B cell (primary cell): ENCODE data around the gene TMEM45B. TPM values are rescaled to one million over a fixed set of nuclear protein-coding genes. Genes with fewer than 3 reads are reported as not detected.

ENCODE experiments used
- ATAC-seq: fragments of 200-7000 bp; cut with Tn5 transposase; one replicate; pipeline ENCODE4 v1.10.0; 2021; ENCODE audit warnings: low read depth, mild to moderate bottlenecking, moderate number of reproducible peaks, moderate library complexity
- CTCF ChIA-PET: fragments of 350-600 bp; sonication (Branson Sonifier 250); formaldehyde crosslinking; loops from one replicate; lab custom pipeline; 2021; ENCODE audit warnings: antibody characterized with exemption, inconsistent platforms; lab: Charles Lee
- POLR2A ChIA-PET: fragments of 350-600 bp; sonication (Branson Sonifier 250); formaldehyde crosslinking; loops from one replicate; lab custom pipeline; 2021; ENCODE audit warnings: antibody characterized with exemption; lab: Charles Lee
- DNase-seq: peaks from one replicate; pipeline ENCODE4 v3.0.0; 2013
- H2AFZ ChIP-seq: 2 replicates; pipeline ENCODE4 v1.6.1; 2012; ENCODE audit warnings: mild to moderate bottlenecking, low read depth, low read length; ENCODE audit not compliant: insufficient read depth, poor library complexity, severe bottlenecking
- H3K27ac ChIP-seq, 2 donors: 1 replicate in 1 of 2; 2 replicates in 1 of 2; pipeline ENCODE4 v1.5.1; 2012 to 2013; ENCODE audit warnings: low read length in 2 of 2, mild to moderate bottlenecking in 2 of 2, moderate library complexity in 1 of 2
- H3K27me3 ChIP-seq, 4 experiments: fragments of 200-600 bp in 1 of 4; sonication (generic) in 1 of 4; replicated peaks in 1 of 4; 1 replicate in 2 of 4; 2 replicates in 2 of 4; pipeline versions ENCODE4 v1.6.1 to v1.7.0; 2013 to 2016; ENCODE audit warnings: low read length in 3 of 4, mild to moderate bottlenecking in 2 of 4, mixed read lengths in 1 of 4, moderate library complexity in 1 of 4; ENCODE audit not compliant: insufficient read depth in 4 of 4, control insufficient read depth in 3 of 4; ENCODE audit errors: control extremely low read depth in 1 of 4
- H3K36me3 ChIP-seq, 2 experiments: replicated peaks in 1 of 2; 1 replicate in 1 of 2; 2 replicates in 1 of 2; pipeline versions ENCODE4 v1.6.1 to v1.7.1; 2013; ENCODE audit warnings: low read length in 1 of 2; ENCODE audit not compliant: insufficient read depth in 2 of 2, control insufficient read depth in 1 of 2; ENCODE audit errors: control extremely low read depth in 1 of 2, extremely low read depth in 1 of 2
- H3K4me1 ChIP-seq, 2 donors: fragments of 200-600 bp in 1 of 2; sonication (generic) in 1 of 2; 1 replicate in 1 of 2; 2 replicates in 1 of 2; pipeline versions ENCODE4 v1.5.1 to v1.6.1; 2013 to 2017; ENCODE audit warnings: low read length in 2 of 2; ENCODE audit not compliant: control insufficient read depth in 2 of 2, insufficient read depth in 2 of 2
- H3K4me2 ChIP-seq: replicated peaks from 2 replicates; pipeline ENCODE3; 2012; ENCODE audit warnings: mild to moderate bottlenecking, low read depth, low read length; ENCODE audit not compliant: poor library complexity, severe bottlenecking
- H3K4me3 ChIP-seq, 5 experiments: fragments of 200-600 bp in 1 of 5; sonication (generic) in 1 of 5; 1 replicate in 3 of 5; 2 replicates in 2 of 5; pipeline versions ENCODE4 v1.5.1 to v1.7.0; 2011 to 2016; ENCODE audit warnings: low read length in 4 of 5, mild to moderate bottlenecking in 4 of 5, low read depth in 2 of 5, control low read depth in 1 of 5, moderate library complexity in 1 of 5; ENCODE audit not compliant: insufficient read depth in 1 of 5; ENCODE audit errors: control extremely low read depth in 1 of 5, extremely low read depth in 1 of 5
- H3K79me2 ChIP-seq: fragments of 200-600 bp; sonication (generic); one replicate; pipeline ENCODE4 v1.6.0; 2016; ENCODE audit warnings: low read length; ENCODE audit not compliant: control insufficient read depth, insufficient read depth
- H3K9ac ChIP-seq: fragments of 200-600 bp; sonication (generic); 2 replicates; pipeline ENCODE4 v1.6.1; 2017; ENCODE audit warnings: mild to moderate bottlenecking, low read length, moderate library complexity
- H3K9me3 ChIP-seq, 3 donors: one replicate each; pipeline versions ENCODE4 v1.6.1 to v1.7.1; 2013; ENCODE audit warnings: low read length in 2 of 3; ENCODE audit not compliant: control insufficient read depth in 2 of 3, insufficient read depth in 1 of 3; ENCODE audit errors: control extremely low read depth in 1 of 3
- H4K20me1 ChIP-seq: 2 replicates; pipeline ENCODE4 v1.6.0; 2012; ENCODE audit warnings: mild to moderate bottlenecking, low read length; ENCODE audit not compliant: insufficient read depth, control insufficient read depth, poor library complexity, severe bottlenecking
- H3K27ac Mint-ChIP-seq: one replicate; pipeline ENCODE4 v1.8.0; 2021; ENCODE audit warnings: mixed read lengths
- H3K27me3 Mint-ChIP-seq: one replicate; pipeline ENCODE4 v1.8.0; 2021; ENCODE audit warnings: mixed read lengths
- H3K4me1 Mint-ChIP-seq: one replicate; pipeline ENCODE4 v1.8.0; 2021; ENCODE audit warnings: mixed read lengths
- H3K4me3 Mint-ChIP-seq: one replicate; pipeline ENCODE4 v1.8.0; 2021; ENCODE audit warnings: mixed read lengths
- H3K9me3 Mint-ChIP-seq: one replicate; pipeline ENCODE4 v1.8.0; 2022; ENCODE audit warnings: mixed read lengths; ENCODE audit not compliant: insufficient read depth
- EZH2 ChIP-seq: IDR thresholded peaks from 2 replicates; pipeline ENCODE4 v1.6.1; 2012; ENCODE audit warnings: borderline replicate concordance, low read depth, mild to moderate bottlenecking, moderate library complexity, low read length; ENCODE audit not compliant: insufficient read depth, poor library complexity, severe bottlenecking
- WGBS: methylation state at CpG from one replicate; pipeline ENCODE4 v1.1.5; 2013; ENCODE audit warnings: missing lambda C conversion rate; ENCODE audit not compliant: insufficient coverage; 5-methylcytosine and 5-hydroxymethylcytosine counted together
- intact Hi-C: fragments of 100-400 bp; cut with micrococcal nuclease; formaldehyde crosslinking; loops from one replicate; pipeline ENCODE4 v1.10.0; 2022
- polyA plus RNA-seq: library from polyadenylated mRNA; depleted of rRNA; stranded (reverse); fragments of >200 nt; gene quantifications from 2 replicates; pipeline ENCODE4 v1.2.3, GENCODE V29; 2012
- total RNA-seq, 2 donors: library from RNA; stranded (reverse); fragments of 120-200 nt in 1 of 2; gene quantifications; 1 replicate in 1 of 2; 2 replicates in 1 of 2; pipeline versions ENCODE4 v1.2.3 to v1.2.4, GENCODE V29; 2013 to 2022
- TF ChIP-seq, protein P1 (sequence below): fragments of 200-600 bp; IDR thresholded peaks from one replicate; pipeline ENCODE4 v1.8.0; 2022; ENCODE audit warnings: antibody characterized with exemption, mild to moderate bottlenecking

TMEM45B gene
- total and polyA plus RNA-seq, 2 donors (not counting 1 experiment from before 2014, with no cell fraction given): not detected

DNA sequence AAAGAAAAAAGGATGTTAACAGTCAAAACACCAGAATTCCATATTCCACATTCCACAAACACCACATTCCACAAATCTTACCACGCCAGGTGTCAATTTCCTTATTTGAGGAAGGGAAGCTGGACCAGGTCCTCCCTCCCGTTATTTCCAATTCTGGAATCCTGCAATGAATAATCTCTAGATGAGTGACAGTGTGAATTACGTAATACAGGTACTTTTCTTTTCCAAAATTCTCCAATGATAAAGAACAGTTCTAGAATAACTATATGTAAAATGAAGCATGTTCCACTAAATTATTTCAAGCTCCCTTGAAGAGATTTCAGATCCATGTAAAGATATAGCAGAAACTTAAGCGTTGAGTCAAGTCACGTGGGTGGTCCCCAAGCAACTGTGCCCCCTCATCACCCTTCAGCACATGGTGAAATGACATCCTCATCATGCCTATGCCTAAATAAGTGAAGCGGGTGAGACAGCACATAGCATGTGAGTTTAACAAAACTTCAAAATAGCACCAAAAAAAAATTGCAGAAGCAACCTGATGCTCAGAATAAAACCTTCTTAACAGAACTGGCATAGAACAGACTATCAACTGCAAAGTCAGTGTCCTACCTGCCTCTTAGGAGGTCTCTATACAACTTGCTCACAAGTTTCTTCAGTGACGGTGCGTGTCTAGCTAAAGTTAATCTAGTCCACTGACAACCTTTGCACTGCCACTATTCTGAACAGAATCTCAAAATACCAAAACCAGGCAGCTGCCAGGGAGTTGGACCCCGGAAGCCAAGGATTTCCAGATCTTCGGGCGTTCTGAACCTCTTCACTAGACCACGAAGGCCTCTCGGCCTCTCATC is 78.9 kb downstream of the TMEM45B start:
- H3K27ac ChIP-seq: peak overlapping the region; percentile 35 to 53
- WGBS: 14% methylated on average over 9 of the region's 13 CpGs
- Mint-ChIP-seq H3K4me3 (peak overlapping the region; percentile 92), H3K27me3 (no peaks in the 10 kb centered on the region), H3K4me1 (peaks cover 22% of the 10 kb centered on the region), H3K27ac (peak overlapping the region; percentile 82), H3K9me3 (no peaks in the 10 kb centered on the region)
- POLR2A ChIA-PET: interaction anchor here (0.9 kb wide), 1 partner anchor 9 kb away, joined by 3 read pairs; no protein-coding TSS in a partner anchor
- no peaks in the 10 kb centered on the region for H4K20me1 ChIP-seq
- no peak for DNase-seq
- CTCF ChIA-PET: interaction anchor here (0.6 to 3.0 kb wide), 2 partner anchors 27 to 238 kb away, joined by 3 to 16 read pairs; no protein-coding TSS in a partner anchor
- H3K4me3 ChIP-seq: peak overlapping the region; percentile 71 to 92 (median 79)
- intact Hi-C loops: loop anchor here (1.0 kb wide), 4 partner anchors 29 to 421 kb away; partner anchors contain the start of genes APLP2 and PRDM10
- no peak for ATAC-seq
- peaks cover 28% of the 10 kb centered on the region for H3K79me2 ChIP-seq
- peaks cover 2 to 23% of the 10 kb centered on the region in 2 experiments for H3K36me3 ChIP-seq
- H3K9me3 ChIP-seq: no peaks in the 10 kb centered on the region
- H3K4me1 ChIP-seq: peaks cover 10 to 14% of the 10 kb centered on the region in 2 donors
- TF ChIP-seq, protein P1, sequence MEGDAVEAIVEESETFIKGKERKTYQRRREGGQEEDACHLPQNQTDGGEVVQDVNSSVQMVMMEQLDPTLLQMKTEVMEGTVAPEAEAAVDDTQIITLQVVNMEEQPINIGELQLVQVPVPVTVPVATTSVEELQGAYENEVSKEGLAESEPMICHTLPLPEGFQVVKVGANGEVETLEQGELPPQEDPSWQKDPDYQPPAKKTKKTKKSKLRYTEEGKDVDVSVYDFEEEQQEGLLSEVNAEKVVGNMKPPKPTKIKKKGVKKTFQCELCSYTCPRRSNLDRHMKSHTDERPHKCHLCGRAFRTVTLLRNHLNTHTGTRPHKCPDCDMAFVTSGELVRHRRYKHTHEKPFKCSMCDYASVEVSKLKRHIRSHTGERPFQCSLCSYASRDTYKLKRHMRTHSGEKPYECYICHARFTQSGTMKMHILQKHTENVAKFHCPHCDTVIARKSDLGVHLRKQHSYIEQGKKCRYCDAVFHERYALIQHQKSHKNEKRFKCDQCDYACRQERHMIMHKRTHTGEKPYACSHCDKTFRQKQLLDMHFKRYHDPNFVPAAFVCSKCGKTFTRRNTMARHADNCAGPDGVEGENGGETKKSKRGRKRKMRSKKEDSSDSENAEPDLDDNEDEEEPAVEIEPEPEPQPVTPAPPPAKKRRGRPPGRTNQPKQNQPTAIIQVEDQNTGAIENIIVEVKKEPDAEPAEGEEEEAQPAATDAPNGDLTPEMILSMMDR: no peak
- TF ChIP-seq EZH2: no peak
- H3K4me2 ChIP-seq: peak overlapping the region; percentile 76
- H3K9ac ChIP-seq: peak overlapping the region; percentile 71
- no peaks in the 10 kb centered on the region for H3K27me3 ChIP-seq
- H2AFZ ChIP-seq: peak overlapping the region; percentile 88
